Measurements from ENCODE around the gene RIPK4. TPM values are rescaled to one million over a fixed set of nuclear protein-coding genes. Genes with fewer than 3 reads are reported as not detected.

Gene RIPK4
- total RNA-seq, 1 donor from 2014 or later = 6.4 TPM

DNA sequence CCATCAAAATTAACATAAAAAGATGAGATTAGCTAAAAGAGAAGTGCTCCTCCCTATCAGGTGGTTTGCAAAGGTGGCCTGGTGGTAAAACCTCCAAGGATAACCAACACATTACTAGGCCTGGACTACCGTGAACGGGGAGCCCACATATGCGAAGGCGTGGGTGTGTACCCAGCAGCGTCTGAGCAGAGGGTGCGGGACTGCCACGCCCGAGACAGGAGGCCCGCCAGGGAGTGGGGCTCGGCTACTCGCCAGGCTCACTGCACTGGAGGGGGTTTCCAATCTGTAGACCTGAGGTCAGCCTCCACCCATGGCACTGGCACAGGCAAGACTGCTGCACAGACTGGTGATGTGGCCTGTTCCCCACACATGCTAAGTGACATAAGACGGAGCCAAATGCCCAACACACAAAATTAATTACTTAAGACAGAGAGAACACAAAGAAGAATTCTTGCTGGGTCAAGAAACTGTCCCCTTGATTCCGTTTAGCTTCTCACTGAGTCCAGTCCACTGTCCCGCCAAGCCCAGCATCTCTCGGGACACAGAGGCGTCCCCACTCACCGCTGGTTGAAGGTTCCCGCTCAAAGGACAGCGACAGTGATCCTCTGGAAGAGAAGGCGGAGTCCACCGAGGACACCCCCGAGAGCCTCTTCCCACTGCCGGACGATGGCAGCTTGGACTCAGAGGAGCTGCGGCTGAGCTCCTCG, 23.4 kb downstream of the RIPK4 start:
- TF ChIP-seq, protein P1, sequence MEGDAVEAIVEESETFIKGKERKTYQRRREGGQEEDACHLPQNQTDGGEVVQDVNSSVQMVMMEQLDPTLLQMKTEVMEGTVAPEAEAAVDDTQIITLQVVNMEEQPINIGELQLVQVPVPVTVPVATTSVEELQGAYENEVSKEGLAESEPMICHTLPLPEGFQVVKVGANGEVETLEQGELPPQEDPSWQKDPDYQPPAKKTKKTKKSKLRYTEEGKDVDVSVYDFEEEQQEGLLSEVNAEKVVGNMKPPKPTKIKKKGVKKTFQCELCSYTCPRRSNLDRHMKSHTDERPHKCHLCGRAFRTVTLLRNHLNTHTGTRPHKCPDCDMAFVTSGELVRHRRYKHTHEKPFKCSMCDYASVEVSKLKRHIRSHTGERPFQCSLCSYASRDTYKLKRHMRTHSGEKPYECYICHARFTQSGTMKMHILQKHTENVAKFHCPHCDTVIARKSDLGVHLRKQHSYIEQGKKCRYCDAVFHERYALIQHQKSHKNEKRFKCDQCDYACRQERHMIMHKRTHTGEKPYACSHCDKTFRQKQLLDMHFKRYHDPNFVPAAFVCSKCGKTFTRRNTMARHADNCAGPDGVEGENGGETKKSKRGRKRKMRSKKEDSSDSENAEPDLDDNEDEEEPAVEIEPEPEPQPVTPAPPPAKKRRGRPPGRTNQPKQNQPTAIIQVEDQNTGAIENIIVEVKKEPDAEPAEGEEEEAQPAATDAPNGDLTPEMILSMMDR (IDR thresholded peaks at IDR 0.05) = no peak
- Histone ChIP-seq H3K27me3 (no peaks in the 10 kb centered on the region), H3K9me3 (peaks cover 0 to 3% of the 10 kb centered on the region in 2 donors), H3K4me3 (no peak overlapping the region), H3K4me1 (no peaks in the 10 kb centered on the region), H3K36me3 (peaks cover 11 to 55% of the 10 kb centered on the region in 2 donors), H3K27ac (no peak overlapping the region)
- no peak for DNase-seq (ENCODE audit: low spot score in 2 of 2)
- intact Hi-C loops (cut with DNase I) = no loop called here

- Histone ChIP-seq H3K27ac (no peak overlapping the region), H3K4me1 (no peaks in the 10 kb centered on the region), H3K27me3 (no peaks in the 10 kb centered on the region), H3K9me3 (peaks cover 0 to 14% of the 10 kb centered on the region in 2 donors), H3K36me3 (peaks cover 11 to 59% of the 10 kb centered on the region in 2 donors), H3K4me3 (no peak overlapping the region)
- intact Hi-C loops (cut with DNase I) = no loop called here
- TF ChIP-seq, protein P1 (IDR thresholded peaks at IDR 0.05) = no peak
- no peak for DNase-seq (ENCODE audit: low spot score in 2 of 2)
Observed at GRCh38 chr21:41742073-41742875, 24.6 kb downstream of the RIPK4 start.

GRCh38 chr21:41741253-41742072, 25.4 kb downstream of the RIPK4 start:
- Histone ChIP-seq H3K4me3 (no peak overlapping the region), H3K27me3 (no peaks in the 10 kb centered on the region), H3K9me3 (peaks cover 0 to 16% of the 10 kb centered on the region in 2 donors), H3K27ac (no peak overlapping the region), H3K36me3 (peaks cover 11 to 59% of the 10 kb centered on the region in 2 donors), H3K4me1 (no peaks in the 10 kb centered on the region)
- TF ChIP-seq, protein P1 (IDR thresholded peaks at IDR 0.05) = no peak
- DNase-seq (ENCODE audit: low spot score in 2 of 2) = no peak
- intact Hi-C loops (cut with DNase I) = no loop called here

DNA sequence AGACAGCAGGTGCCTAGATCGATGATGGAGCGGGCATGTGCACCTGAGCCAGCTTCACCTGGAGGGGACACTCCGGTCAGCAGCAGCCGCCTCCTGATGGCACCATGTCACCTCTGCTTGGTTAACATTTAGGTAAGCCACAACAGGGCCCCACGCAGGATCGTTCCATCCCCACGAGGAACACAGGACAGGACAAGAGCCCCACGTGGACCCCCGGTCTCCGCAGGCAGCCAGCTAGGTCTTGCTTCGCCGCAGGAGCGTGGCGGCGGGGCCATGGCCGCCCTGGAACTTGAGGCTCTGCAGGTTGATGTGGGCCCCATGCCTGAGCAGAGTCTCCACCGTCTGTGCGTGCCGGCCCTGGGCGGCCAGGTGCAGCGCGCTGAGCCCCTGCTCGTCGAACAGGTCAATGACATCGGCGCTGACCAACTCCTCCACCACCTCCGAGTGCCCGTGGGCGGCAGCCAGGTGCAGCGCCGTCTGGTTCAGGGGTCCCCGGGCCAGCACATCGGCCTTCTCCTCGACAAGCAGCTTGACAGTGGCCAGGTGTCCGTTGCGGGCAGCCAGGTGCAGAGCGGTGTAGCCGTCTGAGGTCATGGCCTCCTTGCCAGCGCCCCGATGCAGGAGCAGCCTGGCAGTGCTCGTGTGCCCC, 26.1 kb downstream of the RIPK4 start:
- peaks cover 11 to 57% of the 10 kb centered on the region in 2 donors for H3K36me3 ChIP-seq
- H3K4me3 ChIP-seq = no peak overlapping the region
- intact Hi-C loops (cut with DNase I) = no loop called here
- H3K27me3 ChIP-seq = no peaks in the 10 kb centered on the region
- no peak overlapping the region for H3K27ac ChIP-seq
- H3K4me1 ChIP-seq = no peaks in the 10 kb centered on the region
- TF ChIP-seq, protein P1 (IDR thresholded peaks at IDR 0.05) = no peak
- no peak for DNase-seq (ENCODE audit: low spot score in 2 of 2)
- H3K9me3 ChIP-seq = peaks cover 0 to 16% of the 10 kb centered on the region in 2 donors

DNA sequence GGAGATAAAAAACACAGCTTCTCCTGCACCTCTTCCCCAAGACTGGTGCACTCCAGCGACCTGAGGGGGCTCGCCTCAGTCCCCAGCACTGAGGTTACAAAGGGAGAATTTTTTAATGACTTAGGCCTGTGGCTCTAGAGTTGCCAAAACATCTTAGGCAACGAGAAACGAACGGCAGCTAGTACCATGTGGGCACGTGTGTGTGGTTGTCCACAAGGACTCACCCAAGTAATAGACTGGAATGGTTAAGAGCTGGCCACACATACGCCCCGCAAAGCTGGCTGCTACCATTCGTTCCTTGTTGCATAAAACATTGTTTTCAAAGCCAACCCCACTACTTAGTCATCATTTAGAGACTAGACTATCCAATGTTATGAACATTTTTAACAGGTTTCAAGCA, 26.9 kb downstream of the RIPK4 start:
- Histone ChIP-seq H3K4me3 (no peak overlapping the region), H3K9me3 (peaks cover 0 to 16% of the 10 kb centered on the region in 2 donors), H3K27ac (no peak overlapping the region), H3K4me1 (no peaks in the 10 kb centered on the region), H3K27me3 (no peaks in the 10 kb centered on the region), H3K36me3 (peaks cover 11 to 54% of the 10 kb centered on the region in 2 donors)
- no peak for DNase-seq (ENCODE audit: low spot score in 2 of 2)
- intact Hi-C loops (cut with DNase I) = no loop called here
- TF ChIP-seq, protein P1 (IDR thresholded peaks at IDR 0.05) = no peak

All from ascending aorta (tissue), 2 donors.